ES-I3 (cell line): ENCODE results near the gene CATSPERB.
"Not testable (repeated sequence)": the region's sequence is repeated elsewhere in the genome, so short reads cannot be mapped to it uniquely, and the experiment has no call there.

Experiments
- H3K36me3 ChIP-seq: 2 replicates; pipeline ENCODE4 v1.6.1; 2013; ENCODE audit warnings: mild to moderate bottlenecking, low read length, control low read depth, moderate library complexity; ENCODE audit not compliant: insufficient read depth
- H3K4me1 ChIP-seq: 2 replicates; pipeline ENCODE4 v1.6.1; 2013; ENCODE audit warnings: mild to moderate bottlenecking, control low read depth, low read length; ENCODE audit not compliant: insufficient read depth
- H3K9ac ChIP-seq: 2 replicates; pipeline ENCODE4 v1.6.1; 2013; ENCODE audit warnings: low read depth, mild to moderate bottlenecking, low read length, moderate library complexity
- H3K9me3 ChIP-seq: 2 replicates; pipeline ENCODE4 v1.6.1; 2013; ENCODE audit warnings: mild to moderate bottlenecking, low read length, moderate library complexity; ENCODE audit not compliant: control insufficient read depth, insufficient read depth

The CATSPERB gene

DNA sequence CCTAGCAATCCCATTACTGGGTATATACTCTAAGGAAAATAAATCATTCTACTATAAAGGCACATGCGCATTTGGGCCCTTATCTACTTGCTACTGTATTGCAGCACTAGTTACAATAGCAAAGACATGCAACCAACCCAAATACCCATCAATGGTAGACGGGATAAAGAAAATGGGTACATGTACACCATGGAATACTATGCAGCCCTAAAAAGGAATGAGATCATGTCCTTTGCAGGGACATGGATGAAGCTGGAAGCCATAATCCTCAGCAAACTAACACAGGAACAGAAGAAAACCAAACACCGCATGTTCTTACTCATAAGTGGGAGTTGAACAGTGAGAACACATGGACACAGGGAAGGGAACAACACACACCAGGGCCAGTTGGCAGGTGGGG lies 54.2 kb downstream of the CATSPERB start:
- not testable (repeated sequence) for H3K9ac ChIP-seq

DNA sequence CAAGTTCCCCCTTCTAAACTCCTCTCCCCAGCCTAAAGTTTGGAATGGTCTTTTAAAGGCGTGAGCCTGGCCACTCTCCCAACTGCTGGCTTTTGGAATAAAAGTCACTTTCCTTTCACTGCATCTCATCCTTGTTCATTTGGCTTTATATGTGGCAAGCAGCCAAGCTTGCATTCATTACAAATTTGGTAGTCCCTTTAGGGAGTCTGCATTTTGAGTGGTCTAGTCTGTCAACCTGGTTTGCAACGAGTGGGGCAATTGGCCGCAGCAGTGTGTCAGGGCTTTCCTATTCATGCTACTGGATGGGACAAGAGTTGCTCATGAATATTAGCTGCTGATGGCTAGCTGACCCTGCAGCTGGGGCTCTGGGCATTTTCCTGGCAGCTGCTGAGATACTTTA lies 57.0 kb downstream of the CATSPERB start:
- peaks cover 18% of the 10 kb centered on the region for H3K9me3 ChIP-seq
- no peak overlapping the region for H3K9ac ChIP-seq
- H3K4me1 ChIP-seq = no peaks in the 10 kb centered on the region
- no peaks in the 10 kb centered on the region for H3K36me3 ChIP-seq

More for the DNA sequence above, 54.2 kb downstream of the CATSPERB start:
- H3K4me1 ChIP-seq, H3K36me3 ChIP-seq: not testable (repeated sequence)
- H3K9me3 ChIP-seq = peaks cover 24% of the 10 kb centered on the region

DNA sequence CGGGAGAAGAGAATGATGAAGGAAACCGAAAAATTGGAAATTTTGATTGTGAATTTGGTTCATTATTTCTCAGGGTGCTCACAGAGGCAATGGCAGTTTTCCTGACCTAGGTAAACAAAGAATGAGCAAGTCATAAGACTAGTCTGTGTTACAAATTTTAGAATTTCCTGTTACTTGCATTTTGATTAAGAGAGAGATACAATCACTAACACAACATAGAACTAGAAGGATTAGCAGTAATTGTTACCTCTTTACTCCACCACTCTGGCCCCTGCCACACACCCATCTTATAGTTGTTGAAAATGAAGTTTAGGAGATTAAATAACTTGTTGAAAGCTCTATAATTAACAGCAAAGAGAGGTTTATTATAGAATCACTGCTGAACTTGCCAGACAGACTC lies 62.0 kb downstream of the CATSPERB start:
- Histone ChIP-seq H3K9me3 (peaks cover 6% of the 10 kb centered on the region), H3K9ac (no peak overlapping the region), H3K36me3 (no peaks in the 10 kb centered on the region), H3K4me1 (no peaks in the 10 kb centered on the region)

DNA sequence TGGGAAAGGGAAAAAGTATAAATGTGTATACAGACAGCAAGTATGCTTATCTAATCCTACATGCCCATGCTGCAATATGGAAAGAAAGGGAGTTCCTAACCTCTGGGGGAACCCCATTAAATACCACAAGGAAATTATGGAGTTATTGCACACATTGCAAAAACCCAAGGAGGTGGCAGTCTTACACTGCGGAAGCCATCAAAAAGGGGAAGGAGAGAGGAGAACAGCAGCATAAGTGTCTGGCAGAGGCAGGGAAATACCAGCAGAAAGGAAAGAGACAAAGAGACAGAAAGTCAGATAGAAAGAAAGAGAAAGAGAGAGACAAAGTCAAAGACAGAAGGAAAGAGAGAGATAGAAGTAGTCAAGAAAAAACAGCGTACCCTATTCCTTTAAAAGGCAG lies 64.8 kb downstream of the CATSPERB start:
- H3K9me3 ChIP-seq, H3K9ac ChIP-seq, H3K4me1 ChIP-seq, H3K36me3 ChIP-seq: not testable (repeated sequence)

DNA sequence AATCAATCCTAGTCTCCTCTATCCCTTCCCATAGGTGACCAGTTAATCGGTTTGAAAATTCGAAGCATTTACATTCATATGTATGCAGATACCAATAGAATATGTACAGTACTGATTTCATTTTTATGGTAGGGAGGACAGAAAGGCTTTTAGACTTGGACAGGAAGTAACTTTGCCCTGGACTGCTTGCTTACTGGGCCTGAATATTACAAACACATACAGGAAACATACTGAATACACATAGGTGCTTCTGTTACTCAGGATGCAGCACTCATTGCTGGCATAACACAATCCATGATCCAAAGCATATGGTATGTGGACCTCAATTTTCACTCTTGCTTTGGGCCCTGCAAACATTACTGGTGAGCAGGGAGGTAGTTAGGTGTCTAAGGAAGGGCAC lies 71.1 kb downstream of the CATSPERB start:
- H3K9ac ChIP-seq = no peak overlapping the region
- no peaks in the 10 kb centered on the region for H3K9me3 ChIP-seq
- no peaks in the 10 kb centered on the region; the same call in 1 of the 2 replicates for H3K4me1 ChIP-seq
- no peaks in the 10 kb centered on the region for H3K36me3 ChIP-seq

DNA sequence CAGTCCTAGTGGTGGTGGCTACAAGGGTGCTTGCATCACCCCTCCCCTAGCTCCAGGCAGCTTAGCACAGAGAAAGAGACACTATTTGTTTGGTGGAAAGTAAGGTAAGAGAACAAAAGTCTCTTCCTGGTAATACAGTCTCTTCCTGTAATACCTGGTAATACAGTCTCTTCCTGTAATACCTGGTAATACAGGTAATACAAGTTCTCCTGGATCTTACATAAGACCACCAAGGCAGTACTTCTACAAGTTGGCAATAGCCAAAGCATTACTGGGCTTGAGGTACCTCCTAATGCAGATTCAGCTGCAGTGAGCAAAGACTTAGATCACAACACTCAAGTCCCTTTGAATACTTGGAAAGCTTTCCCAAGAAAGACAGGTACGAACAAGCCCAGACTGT lies 77.0 kb downstream of the CATSPERB start:
- Histone ChIP-seq H3K36me3 (no peaks in the 10 kb centered on the region), H3K4me1 (no peaks in the 10 kb centered on the region), H3K9me3 (no peaks in the 10 kb centered on the region), H3K9ac (no peak overlapping the region)

DNA sequence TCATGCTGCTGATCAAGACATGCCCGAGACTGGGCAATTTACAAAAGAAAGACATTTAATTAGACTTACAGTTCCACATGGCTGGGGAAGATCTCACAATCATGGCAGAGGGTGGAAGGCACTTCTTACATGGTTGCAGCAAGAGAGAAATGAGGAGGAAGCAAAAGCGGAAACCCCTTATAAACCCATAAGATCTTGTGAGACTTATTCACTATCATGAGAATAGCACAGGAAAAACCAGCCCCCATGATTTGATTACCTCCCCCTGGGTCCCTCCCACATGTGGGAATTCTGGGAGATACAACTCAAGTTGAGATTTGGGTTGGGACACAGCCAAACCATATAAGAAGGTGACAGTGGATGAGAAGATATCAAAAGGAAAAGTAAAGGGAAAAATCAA lies 78.4 kb downstream of the CATSPERB start:
- Histone ChIP-seq H3K36me3 (no peaks in the 10 kb centered on the region), H3K9me3 (no peaks in the 10 kb centered on the region), H3K9ac (no peak overlapping the region), H3K4me1 (no peaks in the 10 kb centered on the region)

DNA sequence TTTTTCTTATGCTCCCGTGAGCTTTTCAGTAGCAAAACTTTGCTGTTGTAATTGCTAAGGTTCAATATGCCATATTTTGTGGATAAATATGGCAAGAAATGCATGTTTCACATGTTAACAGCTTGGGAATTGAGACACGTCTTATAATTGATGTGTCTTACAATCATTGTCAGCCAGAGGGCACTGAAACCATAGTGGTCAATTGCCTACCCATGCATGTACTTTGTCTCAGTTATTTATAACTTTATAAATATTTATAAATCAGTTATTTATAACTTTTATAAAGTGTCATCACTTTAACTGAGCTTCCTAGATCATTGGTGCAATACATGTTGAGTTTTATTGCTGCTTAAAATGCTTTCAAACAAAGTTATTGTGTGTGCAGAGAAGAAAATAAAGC lies 82.0 kb downstream of the CATSPERB start:
- Histone ChIP-seq H3K9ac (no peak overlapping the region), H3K36me3 (no peaks in the 10 kb centered on the region), H3K9me3 (no peaks in the 10 kb centered on the region), H3K4me1 (no peaks in the 10 kb centered on the region)

DNA sequence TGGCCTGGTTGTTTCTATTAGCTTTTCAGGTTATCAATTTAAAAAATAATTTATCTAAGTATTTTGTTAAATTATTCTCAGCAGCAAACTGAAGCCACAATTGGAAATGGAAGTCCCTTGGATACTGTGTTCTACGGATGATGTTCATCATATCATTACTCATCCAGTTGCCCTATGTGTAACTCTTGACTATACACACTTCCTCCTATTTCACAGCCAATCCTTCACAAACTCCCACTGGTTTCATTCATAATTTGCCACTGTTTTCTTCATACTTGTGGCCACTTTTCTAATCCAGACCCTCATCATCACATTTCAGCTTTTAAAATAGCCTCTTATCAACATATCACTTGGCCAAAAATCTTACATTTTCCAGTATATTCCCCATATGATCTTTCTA lies 84.0 kb downstream of the CATSPERB start:
- Histone ChIP-seq H3K9me3 (no peaks in the 10 kb centered on the region), H3K9ac (no peak overlapping the region)

DNA sequence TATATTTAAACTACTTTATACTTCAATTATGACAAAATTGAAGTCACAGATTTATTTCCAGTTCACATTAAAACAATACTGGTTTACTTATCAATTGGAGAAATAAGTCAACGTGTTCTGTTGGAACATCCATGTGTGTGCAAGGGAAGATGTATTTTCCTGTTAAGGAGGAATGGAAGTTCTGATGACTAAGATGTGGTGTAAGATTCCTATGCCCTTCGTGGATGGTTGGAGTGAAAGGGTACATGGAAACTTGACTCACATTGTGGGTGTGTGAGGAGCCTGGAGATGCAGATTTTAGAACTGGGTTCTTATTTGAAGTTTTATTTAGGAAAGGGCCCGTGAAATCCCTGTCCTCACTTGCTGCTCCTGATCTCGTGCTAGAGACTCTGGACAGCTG lies 95.3 kb downstream of the CATSPERB start:
- Histone ChIP-seq H3K9me3 (no peaks in the 10 kb centered on the region), H3K4me1 (no peaks in the 10 kb centered on the region), H3K9ac (no peak overlapping the region), H3K36me3 (no peaks in the 10 kb centered on the region)

More for the DNA sequence above, 84.0 kb downstream of the CATSPERB start:
- H3K36me3 ChIP-seq = no peaks in the 10 kb centered on the region
- H3K4me1 ChIP-seq = no peaks in the 10 kb centered on the region

DNA sequence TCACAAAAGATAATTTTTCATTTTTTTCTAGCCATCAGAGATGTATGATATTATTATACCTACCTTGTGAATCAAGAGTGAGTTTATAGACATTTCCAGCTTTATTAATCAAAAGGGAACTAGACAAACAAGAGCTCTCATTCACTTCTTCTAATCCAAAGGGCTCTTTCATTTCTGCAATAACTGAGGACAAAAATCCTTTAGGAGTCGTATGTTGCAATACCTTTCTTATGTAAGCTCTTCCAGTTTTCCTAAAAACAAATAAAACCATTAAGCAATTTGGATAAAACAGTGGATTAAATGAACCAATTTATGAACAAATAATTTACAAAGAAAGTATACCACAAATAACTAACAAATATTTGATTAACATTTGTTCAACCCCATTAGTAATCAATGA lies 107.1 kb downstream of the CATSPERB start:
- no peaks in the 10 kb centered on the region for H3K36me3 ChIP-seq
- no peaks in the 10 kb centered on the region for H3K4me1 ChIP-seq
- no peak overlapping the region for H3K9ac ChIP-seq
- no peaks in the 10 kb centered on the region; the same call in 1 of the 2 replicates for H3K9me3 ChIP-seq

DNA sequence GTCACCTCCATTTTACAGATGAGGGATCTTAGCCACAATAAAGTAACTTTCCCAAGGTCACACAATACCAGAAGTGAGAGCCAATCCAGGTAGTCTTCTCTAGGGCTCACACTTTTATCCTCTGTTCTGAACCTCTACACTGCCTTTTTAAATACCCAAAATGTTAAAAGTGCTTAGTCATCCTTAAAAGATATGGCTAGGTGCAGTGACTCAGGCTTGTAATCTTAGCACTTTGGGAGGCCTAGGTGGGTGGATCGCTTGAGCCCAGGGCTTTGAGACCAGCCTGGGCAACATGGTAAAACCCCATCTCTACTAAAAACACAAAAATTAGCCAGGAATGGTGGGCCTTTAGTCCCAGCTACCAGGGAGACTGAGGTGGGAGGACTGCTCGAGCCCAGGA lies 117.7 kb downstream of the CATSPERB start:
- no peaks in the 10 kb centered on the region for H3K9me3 ChIP-seq
- H3K36me3 ChIP-seq = no peaks in the 10 kb centered on the region
- H3K9ac ChIP-seq = no peak overlapping the region

DNA sequence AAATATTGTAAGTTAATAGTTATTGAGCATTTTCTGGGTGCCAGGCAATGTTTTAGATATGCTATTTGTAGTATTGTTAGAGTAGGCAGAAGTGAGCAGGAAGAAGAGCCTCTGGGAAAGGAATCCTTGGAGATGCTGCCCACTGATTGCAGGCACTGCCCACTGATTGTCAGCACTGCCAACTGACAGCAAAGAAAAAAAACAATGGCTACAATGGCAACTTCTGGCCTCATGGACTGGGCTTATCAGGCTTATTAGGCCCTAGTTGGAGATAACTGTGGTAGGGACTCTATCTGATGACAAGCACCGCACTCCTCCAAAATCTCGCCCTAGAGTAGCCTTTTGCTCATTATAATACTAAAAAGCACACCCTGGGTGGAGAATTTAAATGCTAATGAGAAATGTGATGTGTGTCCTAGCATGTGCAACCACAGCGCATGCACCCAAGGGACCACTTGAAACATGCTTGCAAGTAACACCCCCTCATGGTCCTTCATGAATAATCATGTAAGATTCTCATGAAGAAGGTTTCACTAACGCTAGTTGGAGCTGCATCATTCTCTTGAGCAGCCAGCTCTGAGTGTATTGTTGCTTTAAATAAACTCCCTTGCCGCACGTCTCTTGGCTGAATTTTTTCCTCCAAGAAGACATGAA lies 118.3 kb downstream of the CATSPERB start:
- H3K9me3 ChIP-seq = no peaks in the 10 kb centered on the region
- H3K9ac ChIP-seq = no peak overlapping the region
- no peaks in the 10 kb centered on the region for H3K36me3 ChIP-seq
- H3K4me1 ChIP-seq = no peaks in the 10 kb centered on the region

More for the DNA sequence above, 117.7 kb downstream of the CATSPERB start:
- no peaks in the 10 kb centered on the region for H3K4me1 ChIP-seq

DNA sequence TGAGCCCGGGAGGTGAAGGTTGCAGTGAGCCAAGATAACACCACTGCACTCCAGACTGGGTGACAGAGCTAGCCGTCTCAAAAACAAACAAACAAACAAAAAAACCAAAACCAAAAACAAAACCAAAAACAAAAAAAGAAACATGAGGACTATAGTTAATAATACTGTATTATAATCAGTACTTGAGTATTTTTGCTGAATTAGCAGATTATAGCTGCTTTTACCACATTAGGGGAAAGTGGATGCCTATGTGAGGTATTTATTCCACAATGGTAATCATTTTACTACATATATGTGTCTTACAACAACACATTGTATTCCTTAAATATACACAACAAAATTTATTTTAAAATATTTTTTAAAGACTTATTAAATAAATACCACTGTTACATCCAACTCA lies 120.4 kb downstream of the CATSPERB start:
- Histone ChIP-seq H3K9me3 (no peaks in the 10 kb centered on the region), H3K4me1 (no peaks in the 10 kb centered on the region), H3K36me3 (no peaks in the 10 kb centered on the region)

DNA sequence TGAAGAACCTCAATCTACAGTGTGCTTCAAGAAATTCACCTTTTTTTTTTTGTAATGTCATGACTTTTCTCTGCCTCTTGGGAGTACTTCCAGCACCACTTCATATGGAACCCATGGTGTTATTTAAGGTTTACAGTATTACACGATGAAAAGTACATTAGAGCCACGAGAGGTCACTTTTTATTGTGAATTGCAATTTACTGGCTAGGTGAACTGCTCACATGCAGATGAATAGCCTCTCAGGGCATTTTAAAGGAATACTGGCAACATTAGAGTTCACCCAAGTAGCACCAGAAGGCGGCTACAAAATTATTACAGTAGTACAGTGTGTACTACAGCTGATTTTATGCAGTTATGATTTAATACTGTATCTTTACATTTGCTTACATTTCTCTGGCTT lies 122.7 kb downstream of the CATSPERB start:
- Histone ChIP-seq H3K36me3 (no peaks in the 10 kb centered on the region), H3K4me1 (no peaks in the 10 kb centered on the region)

More for the DNA sequence above, 120.4 kb downstream of the CATSPERB start:
- H3K9ac ChIP-seq = no peak overlapping the region

More for the DNA sequence above, 122.7 kb downstream of the CATSPERB start:
- Histone ChIP-seq H3K9ac (no peak overlapping the region), H3K9me3 (no peaks in the 10 kb centered on the region)
